Activated CD4-positive, alpha-beta memory T cell treated with anti-CD3 and anti-CD28 coated beads for 36 hours (primary cell): ENCODE results near the gene COX7B2. TPM values are rescaled to one million over a fixed set of nuclear protein-coding genes. Genes with fewer than 3 reads are reported as not detected.

Experiments used
- CTCF ChIA-PET: fragments of 350-600 bp; sonication (Branson Sonifier 250); formaldehyde crosslinking; loops from one replicate; lab custom pipeline; 2021; ENCODE audit warnings: antibody characterized with exemption, inconsistent platforms; lab: Charles Lee
- POLR2A ChIA-PET: fragments of 350-600 bp; sonication (Branson Sonifier 250); formaldehyde crosslinking; loops from one replicate; lab custom pipeline; 2021; ENCODE audit warnings: antibody characterized with exemption; lab: Charles Lee
- DNase-seq: peaks from one replicate; pipeline ENCODE4 v3.0.0-alpha.2; 2020
- H3K27ac Mint-ChIP-seq: one replicate; pipeline ENCODE4 v1.8.0; 2021; ENCODE audit warnings: mixed read lengths
- H3K27me3 Mint-ChIP-seq: one replicate; pipeline ENCODE4 v1.8.0; 2021; ENCODE audit warnings: mixed read lengths
- H3K36me3 Mint-ChIP-seq: one replicate; pipeline ENCODE4 v1.8.0; 2021; ENCODE audit warnings: mixed read lengths
- H3K4me1 Mint-ChIP-seq: one replicate; pipeline ENCODE4 v1.8.0; 2021; ENCODE audit warnings: low read depth, mixed read lengths
- H3K4me3 Mint-ChIP-seq: one replicate; pipeline ENCODE4 v1.8.0; 2021; ENCODE audit warnings: mild to moderate bottlenecking, mixed read lengths
- H3K9me3 Mint-ChIP-seq: one replicate; pipeline ENCODE4 v1.8.0; 2021; ENCODE audit warnings: mixed read lengths
- intact Hi-C: fragments of 100-400 bp; cut with micrococcal nuclease; formaldehyde crosslinking; loops from one replicate; pipeline ENCODE4 v1.15.1; 2023
- total RNA-seq, 2 experiments: library from RNA; stranded (reverse); gene quantifications; one replicate each; pipeline ENCODE4 v1.2.3, GENCODE V29; 2021

The COX7B2 gene
- not detected for total RNA-seq

- Mint-ChIP-seq H3K4me1 (no peaks in the 10 kb centered on the region), H3K27me3 (no peaks in the 10 kb centered on the region), H3K4me3 (no peak within 1 kb of the TSS), H3K36me3 (no peaks in the 10 kb centered on the region), H3K9me3 (no peaks in the 10 kb centered on the region), H3K27ac (no peak within 1 kb of the TSS)
- no peak for DNase-seq
- CTCF ChIA-PET: no interaction called here
- POLR2A ChIA-PET: no interaction called here
- intact Hi-C loops: no loop called here
Measured at GRCh38 chr4:46909078-46909477, at the start of gene COX7B2. Gene COX7B2 (minus strand): TSS chr4:46909245. CDS start chr4:46735192, 174,053 bp downstream.

- H3K9me3 Mint-ChIP-seq: no peaks in the 10 kb centered on the region
- DNase-seq: no peak
- H3K4me3 Mint-ChIP-seq: no peak overlapping the region
- H3K27me3 Mint-ChIP-seq: peaks cover 2% of the 10 kb centered on the region
- no peaks in the 10 kb centered on the region for H3K4me1 Mint-ChIP-seq
- H3K36me3 Mint-ChIP-seq: no peaks in the 10 kb centered on the region
- H3K27ac Mint-ChIP-seq: no peak overlapping the region
- ChIA-PET POLR2A (no interaction called here), CTCF (no interaction called here)
- intact Hi-C loops: no loop called here
Measured at GRCh38 chr4:46956451-46956850, 47.4 kb upstream of the COX7B2 start.

GRCh38 chr4:46955601-46956000, 46.6 kb upstream of the COX7B2 start:
- POLR2A ChIA-PET: no interaction called here
- H3K36me3 Mint-ChIP-seq: no peaks in the 10 kb centered on the region
- H3K4me3 Mint-ChIP-seq: no peak overlapping the region
- no peak for DNase-seq
- peaks cover 2% of the 10 kb centered on the region for H3K27me3 Mint-ChIP-seq
- H3K9me3 Mint-ChIP-seq: no peaks in the 10 kb centered on the region
- intact Hi-C loops: no loop called here
- H3K27ac Mint-ChIP-seq: no peak overlapping the region
- H3K4me1 Mint-ChIP-seq: no peaks in the 10 kb centered on the region
- CTCF ChIA-PET: no interaction called here

- H3K27ac Mint-ChIP-seq: no peak overlapping the region
- H3K27me3 Mint-ChIP-seq: peaks cover 2% of the 10 kb centered on the region
- intact Hi-C loops: no loop called here
- H3K9me3 Mint-ChIP-seq: no peaks in the 10 kb centered on the region
- POLR2A ChIA-PET: no interaction called here
- H3K4me1 Mint-ChIP-seq: no peaks in the 10 kb centered on the region
- H3K4me3 Mint-ChIP-seq: no peak overlapping the region
- CTCF ChIA-PET: no interaction called here
- no peak for DNase-seq
- no peaks in the 10 kb centered on the region for H3K36me3 Mint-ChIP-seq
Measured at GRCh38 chr4:46954643-46955042, 45.6 kb upstream of the COX7B2 start.

GRCh38 chr4:46953564-46953963, 44.5 kb upstream of the COX7B2 start:
- DNase-seq: no peak
- H3K36me3 Mint-ChIP-seq: no peaks in the 10 kb centered on the region
- H3K27me3 Mint-ChIP-seq: peaks cover 2% of the 10 kb centered on the region
- H3K27ac Mint-ChIP-seq: no peak overlapping the region
- no peaks in the 10 kb centered on the region for H3K4me1 Mint-ChIP-seq
- CTCF ChIA-PET: no interaction called here
- intact Hi-C loops: no loop called here
- no peaks in the 10 kb centered on the region for H3K9me3 Mint-ChIP-seq
- H3K4me3 Mint-ChIP-seq: no peak overlapping the region
- POLR2A ChIA-PET: no interaction called here

GRCh38 chr4:46952451-46952850, 43.4 kb upstream of the COX7B2 start:
- POLR2A ChIA-PET: no interaction called here
- CTCF ChIA-PET: interaction anchor here (0.6 kb wide), 1 partner anchor 1127 kb away, joined by 4 read pairs; no protein-coding TSS in a partner anchor
- DNase-seq: no peak
- H3K9me3 Mint-ChIP-seq: no peaks in the 10 kb centered on the region
- H3K4me1 Mint-ChIP-seq: no peaks in the 10 kb centered on the region
- H3K4me3 Mint-ChIP-seq: no peak overlapping the region
- no peak overlapping the region for H3K27ac Mint-ChIP-seq
- H3K36me3 Mint-ChIP-seq: no peaks in the 10 kb centered on the region
- intact Hi-C loops: no loop called here
- H3K27me3 Mint-ChIP-seq: peaks cover 2% of the 10 kb centered on the region

GRCh38 chr4:46950826-46951225, 41.8 kb upstream of the COX7B2 start:
- H3K27ac Mint-ChIP-seq: no peak overlapping the region
- POLR2A ChIA-PET: no interaction called here
- intact Hi-C loops: no loop called here
- H3K4me1 Mint-ChIP-seq: no peaks in the 10 kb centered on the region
- no peak for DNase-seq
- no peak overlapping the region for H3K4me3 Mint-ChIP-seq
- H3K36me3 Mint-ChIP-seq: no peaks in the 10 kb centered on the region
- no peaks in the 10 kb centered on the region for H3K9me3 Mint-ChIP-seq
- H3K27me3 Mint-ChIP-seq: peaks cover 5% of the 10 kb centered on the region
- CTCF ChIA-PET: interaction anchor here (1.3 kb wide), 1 partner anchor 19 kb away, joined by 3 read pairs; no protein-coding TSS in a partner anchor

GRCh38 chr4:46949822-46950221, 40.8 kb upstream of the COX7B2 start:
- no peaks in the 10 kb centered on the region for H3K4me1 Mint-ChIP-seq
- CTCF ChIA-PET: interaction anchor here (1.3 kb wide), 1 partner anchor 18 kb away, joined by 3 read pairs; no protein-coding TSS in a partner anchor

GRCh38 chr4:46947541-46947940, 38.5 kb upstream of the COX7B2 start:
- no peaks in the 10 kb centered on the region for H3K4me1 Mint-ChIP-seq
- CTCF ChIA-PET: no interaction called here
- intact Hi-C loops: no loop called here
- POLR2A ChIA-PET: no interaction called here
- H3K9me3 Mint-ChIP-seq: no peaks in the 10 kb centered on the region
- no peak for DNase-seq
- no peak overlapping the region for H3K4me3 Mint-ChIP-seq
- H3K36me3 Mint-ChIP-seq: no peaks in the 10 kb centered on the region
- no peak overlapping the region for H3K27ac Mint-ChIP-seq
- H3K27me3 Mint-ChIP-seq: peaks cover 3% of the 10 kb centered on the region

More at GRCh38 chr4:46949822-46950221, 40.8 kb upstream of the COX7B2 start:
- intact Hi-C loops: no loop called here
- Mint-ChIP-seq H3K27ac (no peak overlapping the region), H3K36me3 (no peaks in the 10 kb centered on the region), H3K9me3 (no peaks in the 10 kb centered on the region), H3K4me3 (no peak overlapping the region), H3K27me3 (peaks cover 5% of the 10 kb centered on the region)
- DNase-seq: no peak
- POLR2A ChIA-PET: no interaction called here

GRCh38 chr4:46946919-46947536, 38.0 kb upstream of the COX7B2 start:
- ChIA-PET CTCF (no interaction called here), POLR2A (no interaction called here)
- Mint-ChIP-seq H3K9me3 (no peaks in the 10 kb centered on the region), H3K36me3 (no peaks in the 10 kb centered on the region), H3K27ac (no peak overlapping the region), H3K4me1 (no peaks in the 10 kb centered on the region), H3K27me3 (peaks cover 3% of the 10 kb centered on the region), H3K4me3 (no peak overlapping the region)
- intact Hi-C loops: no loop called here
- no peak for DNase-seq

- peaks cover 3% of the 10 kb centered on the region for H3K27me3 Mint-ChIP-seq
- H3K4me3 Mint-ChIP-seq: no peak overlapping the region
- H3K4me1 Mint-ChIP-seq: no peaks in the 10 kb centered on the region
- POLR2A ChIA-PET: no interaction called here
- CTCF ChIA-PET: no interaction called here
- no peaks in the 10 kb centered on the region for H3K36me3 Mint-ChIP-seq
- no peaks in the 10 kb centered on the region for H3K9me3 Mint-ChIP-seq
- H3K27ac Mint-ChIP-seq: no peak overlapping the region
- intact Hi-C loops: no loop called here
- no peak for DNase-seq
Measured at GRCh38 chr4:46945062-46945461, 36.0 kb upstream of the COX7B2 start.

- POLR2A ChIA-PET: no interaction called here
- H3K9me3 Mint-ChIP-seq: no peaks in the 10 kb centered on the region
- intact Hi-C loops: no loop called here
- peaks cover 3% of the 10 kb centered on the region for H3K27me3 Mint-ChIP-seq
- H3K4me1 Mint-ChIP-seq: no peaks in the 10 kb centered on the region
- DNase-seq: no peak
- H3K36me3 Mint-ChIP-seq: no peaks in the 10 kb centered on the region
- H3K27ac Mint-ChIP-seq: no peak overlapping the region
- CTCF ChIA-PET: no interaction called here
- H3K4me3 Mint-ChIP-seq: no peak overlapping the region
Measured at GRCh38 chr4:46944345-46944744, 35.3 kb upstream of the COX7B2 start.

GRCh38 chr4:46937493-46937892, 28.4 kb upstream of the COX7B2 start:
- intact Hi-C loops: loop anchor here (10.0 kb wide), 1 partner anchor 627 kb away; no protein-coding TSS in a partner anchor
- ChIA-PET POLR2A (no interaction called here), CTCF (no interaction called here)
- Mint-ChIP-seq H3K4me1 (no peaks in the 10 kb centered on the region), H3K27me3 (no peaks in the 10 kb centered on the region), H3K9me3 (no peaks in the 10 kb centered on the region), H3K27ac (no peak overlapping the region), H3K36me3 (no peaks in the 10 kb centered on the region), H3K4me3 (no peak overlapping the region)
- DNase-seq: no peak
